Panc1 (cell line): ENCODE data around the gene EGFR.

Experiments used
- REST ChIP-seq, 2 experiments: IDR thresholded peaks; 2 replicates each; pipeline ENCODE4 v1.6.1; 2011 to 2012; ENCODE audit warnings: low read depth in 2 of 2, control low read depth in 1 of 2, low read length in 1 of 2, mild to moderate bottlenecking in 1 of 2, moderate library complexity in 1 of 2; ENCODE audit not compliant: insufficient read depth in 1 of 2
- TF ChIP-seq, protein P1 (sequence below): fragments of 450-650 bp; IDR thresholded peaks from 2 replicates; pipeline ENCODE4 v1.5.1; 2017; ENCODE audit warnings: mild to moderate bottlenecking

- TF ChIP-seq, protein P1, sequence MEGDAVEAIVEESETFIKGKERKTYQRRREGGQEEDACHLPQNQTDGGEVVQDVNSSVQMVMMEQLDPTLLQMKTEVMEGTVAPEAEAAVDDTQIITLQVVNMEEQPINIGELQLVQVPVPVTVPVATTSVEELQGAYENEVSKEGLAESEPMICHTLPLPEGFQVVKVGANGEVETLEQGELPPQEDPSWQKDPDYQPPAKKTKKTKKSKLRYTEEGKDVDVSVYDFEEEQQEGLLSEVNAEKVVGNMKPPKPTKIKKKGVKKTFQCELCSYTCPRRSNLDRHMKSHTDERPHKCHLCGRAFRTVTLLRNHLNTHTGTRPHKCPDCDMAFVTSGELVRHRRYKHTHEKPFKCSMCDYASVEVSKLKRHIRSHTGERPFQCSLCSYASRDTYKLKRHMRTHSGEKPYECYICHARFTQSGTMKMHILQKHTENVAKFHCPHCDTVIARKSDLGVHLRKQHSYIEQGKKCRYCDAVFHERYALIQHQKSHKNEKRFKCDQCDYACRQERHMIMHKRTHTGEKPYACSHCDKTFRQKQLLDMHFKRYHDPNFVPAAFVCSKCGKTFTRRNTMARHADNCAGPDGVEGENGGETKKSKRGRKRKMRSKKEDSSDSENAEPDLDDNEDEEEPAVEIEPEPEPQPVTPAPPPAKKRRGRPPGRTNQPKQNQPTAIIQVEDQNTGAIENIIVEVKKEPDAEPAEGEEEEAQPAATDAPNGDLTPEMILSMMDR, result no peak
- TF ChIP-seq REST (IDR thresholded peaks at IDR 0.05; ENCODE audit: insufficient read depth in 1 of 2, low read depth in 2 of 2, low read length in 1 of 2), result no peak
These were observed 86.1 kb downstream of the EGFR start for GRCh38 chr7:55104712-55105433.
